HepG2 (cell line): ENCODE results near the gene TENT5A. TPM values are rescaled to one million over a fixed set of nuclear protein-coding genes. Genes with fewer than 3 reads are reported as not detected.

Source experiments
- AHDC1 ChIP-seq: sonication (generic); formaldehyde crosslinking; IDR thresholded peaks from 2 replicates; pipeline ENCODE4 v1.5.1; 2020; ENCODE audit warnings: mild to moderate bottlenecking, missing genetic modification reagents, borderline replicate concordance
- MAF1 ChIP-seq: sonication (generic); formaldehyde crosslinking; IDR thresholded peaks from 2 replicates; pipeline ENCODE4 v1.5.0; 2020; ENCODE audit warnings: missing genetic modification reagents, borderline replicate concordance
- NCOA1 ChIP-seq: sonication (generic); formaldehyde crosslinking; IDR thresholded peaks from 2 replicates; pipeline ENCODE4 v1.9.0; 2021; ENCODE audit warnings: missing genetic modification reagents
- NR2C2 ChIP-seq: sonication (generic); formaldehyde crosslinking; IDR thresholded peaks from 2 replicates; pipeline ENCODE4 v1.4.0; 2020; ENCODE audit warnings: missing genetic modification reagents, mild to moderate bottlenecking, moderate library complexity, borderline replicate concordance
- RBM39 ChIP-seq: fragments of 200-400 bp; formaldehyde crosslinking; IDR thresholded peaks from one replicate; pipeline ENCODE4 v1.6.1; 2018; ENCODE audit warnings: antibody characterized with exemption, mild to moderate bottlenecking, low read depth, low read length; ENCODE audit not compliant: poor library complexity, severe bottlenecking
- SAFB2 ChIP-seq: sonication (generic); formaldehyde crosslinking; IDR thresholded peaks from 2 replicates; pipeline ENCODE4 v1.5.1; 2020; ENCODE audit warnings: missing genetic modification reagents, low read depth, mild to moderate bottlenecking, borderline replicate concordance
- TFDP2 ChIP-seq: sonication (generic); formaldehyde crosslinking; IDR thresholded peaks from 2 replicates; pipeline ENCODE4 v1.4.0; 2020; ENCODE audit warnings: missing genetic modification reagents
- TGIF2 ChIP-seq: IDR thresholded peaks from 2 replicates; pipeline ENCODE4 v1.6.1; 2016; ENCODE audit warnings: control low read depth, missing compliant biosample characterization
- TRAFD1 ChIP-seq: sonication (generic); formaldehyde crosslinking; IDR thresholded peaks from 2 replicates; pipeline ENCODE4 v1.5.1; 2020; ENCODE audit warnings: missing genetic modification reagents, mild to moderate bottlenecking, borderline replicate concordance
- ZMAT3 ChIP-seq: sonication (generic); formaldehyde crosslinking; conservative IDR thresholded peaks from 2 replicates; pipeline ENCODE4 v1.7.0; 2021; ENCODE audit warnings: missing genetic modification reagents
- ZNF737 ChIP-seq: sonication (generic); formaldehyde crosslinking; IDR thresholded peaks from 2 replicates; pipeline ENCODE4 v1.5.0; 2020; ENCODE audit warnings: missing genetic modification reagents, mild to moderate bottlenecking, borderline replicate concordance
- ZNF776 ChIP-seq: sonication (generic); formaldehyde crosslinking; IDR thresholded peaks from 2 replicates; pipeline ENCODE4 v1.4.0; 2020; ENCODE audit warnings: mild to moderate bottlenecking, missing genetic modification reagents
- ZSCAN22 ChIP-seq: sonication (generic); formaldehyde crosslinking; IDR thresholded peaks from 2 replicates; pipeline ENCODE4 v1.4.0; 2020; ENCODE audit warnings: mild to moderate bottlenecking, missing genetic modification reagents
- ZSCAN31 ChIP-seq: sonication (generic); formaldehyde crosslinking; IDR thresholded peaks from 2 replicates; pipeline ENCODE4 v1.5.0; 2020; ENCODE audit warnings: low read depth, mild to moderate bottlenecking, missing genetic modification reagents
- polyA plus RNA-seq, 8 experiments: library from polyadenylated mRNA; depleted of rRNA in 3 of 8; stranded (reverse) in 7 of 8; unstranded in 1 of 8; fragments of >200 nt; fragmentation: Illumina TruSeq in 4 of 8; extraction: Trizol in 4 of 8; gene quantifications; 2 replicates each; pipeline versions ENCODE4 v1.2.1 to v1.2.3, GENCODE V29; 2011 to 2016; ENCODE audit warnings: low read depth in 4 of 8, missing spikeins in 1 of 8, mixed read lengths in 1 of 8; ENCODE audit not compliant: insufficient read depth in 1 of 8
- total RNA-seq, 5 experiments: library from RNA; depleted of rRNA; stranded (reverse); fragments of >200 nt; fragmentation: Illumina TruSeq; extraction: Trizol; gene quantifications; 2 replicates each; pipeline ENCODE4 v1.2.3, GENCODE V29; 2016; ENCODE audit warnings: low read depth in 1 of 5

Gene TENT5A
- total and polyA plus RNA-seq, 2 of the 13 experiments (the other 11 are each of a cell fraction or from before 2014, with no cell fraction given): 8.0 to 13.8 TPM

- TF ChIP-seq AHDC1 (CRISPR knock-in tag): no peak
- no peak; the same call in 1 of the 2 replicates for TF ChIP-seq MAF1
- TF ChIP-seq TFDP2 (CRISPR knock-in tag): peak; percentile 26; the same call in 1 of the 2 replicates
- TF ChIP-seq TRAFD1 (CRISPR knock-in tag): no peak
- TF ChIP-seq ZSCAN22 (CRISPR knock-in tag): no peak
- TF ChIP-seq ZSCAN31 (CRISPR knock-in tag): no peak
- TF ChIP-seq ZMAT3 (CRISPR knock-in tag): peak; percentile 62; the same call in 1 of the 2 replicates
- TF ChIP-seq ZNF776 (CRISPR knock-in tag): no peak; the same call in 1 of the 2 replicates
- TF ChIP-seq SAFB2: no peak; the same call in 1 of the 2 replicates
- no peak; the same call in 1 of the 2 replicates for TF ChIP-seq NR2C2
- TF ChIP-seq TGIF2 (CRISPR knock-in tag): no peak; the same call in 1 of the 2 replicates
- no peak for TF ChIP-seq ZNF737
- TF ChIP-seq RBM39: no peak
- TF ChIP-seq NCOA1 (CRISPR knock-in tag): no peak
These were observed at the start of gene TENT5A (continued) for GRCh38 chr6:81752084-81752920.
